ENCODE data around the gene NSD2.

Gene NSD2

GRCh38 chr4:1873776-1874175 is 2.6 kb downstream of the NSD2 start:
- Histone ChIP-seq H3K4me3 (replicated peaks; ENCODE audit: insufficient read depth, low read length) (no peak overlapping the region), H3K27me3 (ENCODE audit: insufficient read depth, poor library complexity, severe bottlenecking) (no peaks in the 10 kb centered on the region), H3K27ac (replicated peaks) (no peak overlapping the region)
- no peak for DNase-seq (ENCODE audit: low read depth in 1 of 2, low spot score in 1 of 2)
- TF ChIP-seq GABPA (IDR thresholded peaks at IDR 0.05; ENCODE audit: low read depth) (no peak), POLR2AphosphoS5 (IDR thresholded peaks at IDR 0.05; ENCODE audit: low read depth) (no peak), CTCF (IDR thresholded peaks at IDR 0.05; ENCODE audit: insufficient read depth, low read length) (no peak), SPI1 (IDR thresholded peaks at IDR 0.05; ENCODE audit: borderline replicate concordance, low read depth) (no peak)
- TF ChIP-seq, protein P1, sequence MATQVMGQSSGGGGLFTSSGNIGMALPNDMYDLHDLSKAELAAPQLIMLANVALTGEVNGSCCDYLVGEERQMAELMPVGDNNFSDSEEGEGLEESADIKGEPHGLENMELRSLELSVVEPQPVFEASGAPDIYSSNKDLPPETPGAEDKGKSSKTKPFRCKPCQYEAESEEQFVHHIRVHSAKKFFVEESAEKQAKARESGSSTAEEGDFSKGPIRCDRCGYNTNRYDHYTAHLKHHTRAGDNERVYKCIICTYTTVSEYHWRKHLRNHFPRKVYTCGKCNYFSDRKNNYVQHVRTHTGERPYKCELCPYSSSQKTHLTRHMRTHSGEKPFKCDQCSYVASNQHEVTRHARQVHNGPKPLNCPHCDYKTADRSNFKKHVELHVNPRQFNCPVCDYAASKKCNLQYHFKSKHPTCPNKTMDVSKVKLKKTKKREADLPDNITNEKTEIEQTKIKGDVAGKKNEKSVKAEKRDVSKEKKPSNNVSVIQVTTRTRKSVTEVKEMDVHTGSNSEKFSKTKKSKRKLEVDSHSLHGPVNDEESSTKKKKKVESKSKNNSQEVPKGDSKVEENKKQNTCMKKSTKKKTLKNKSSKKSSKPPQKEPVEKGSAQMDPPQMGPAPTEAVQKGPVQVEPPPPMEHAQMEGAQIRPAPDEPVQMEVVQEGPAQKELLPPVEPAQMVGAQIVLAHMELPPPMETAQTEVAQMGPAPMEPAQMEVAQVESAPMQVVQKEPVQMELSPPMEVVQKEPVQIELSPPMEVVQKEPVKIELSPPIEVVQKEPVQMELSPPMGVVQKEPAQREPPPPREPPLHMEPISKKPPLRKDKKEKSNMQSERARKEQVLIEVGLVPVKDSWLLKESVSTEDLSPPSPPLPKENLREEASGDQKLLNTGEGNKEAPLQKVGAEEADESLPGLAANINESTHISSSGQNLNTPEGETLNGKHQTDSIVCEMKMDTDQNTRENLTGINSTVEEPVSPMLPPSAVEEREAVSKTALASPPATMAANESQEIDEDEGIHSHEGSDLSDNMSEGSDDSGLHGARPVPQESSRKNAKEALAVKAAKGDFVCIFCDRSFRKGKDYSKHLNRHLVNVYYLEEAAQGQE (IDR thresholded peaks at IDR 0.05; ENCODE audit: insufficient replicate concordance, low read depth): no peak

GRCh38 chr4:1874201-1874600 is 3.0 kb downstream of the NSD2 start:
- no peak overlapping the region for H3K4me3 ChIP-seq (replicated peaks; ENCODE audit: insufficient read depth, low read length)
- H3K27me3 ChIP-seq (ENCODE audit: insufficient read depth, poor library complexity, severe bottlenecking): no peaks in the 10 kb centered on the region
- no peak for TF ChIP-seq CTCF (IDR thresholded peaks at IDR 0.05; ENCODE audit: insufficient read depth, low read length)
- TF ChIP-seq POLR2AphosphoS5 (IDR thresholded peaks at IDR 0.05; ENCODE audit: low read depth): no peak
- no peak for TF ChIP-seq GABPA (IDR thresholded peaks at IDR 0.05; ENCODE audit: low read depth)
- TF ChIP-seq SPI1 (IDR thresholded peaks at IDR 0.05; ENCODE audit: borderline replicate concordance, low read depth): no peak
- TF ChIP-seq, protein P1 (IDR thresholded peaks at IDR 0.05; ENCODE audit: insufficient replicate concordance, low read depth): no peak
- no peak overlapping the region for H3K27ac ChIP-seq (replicated peaks)
- no peak for DNase-seq (ENCODE audit: low read depth in 1 of 2, low spot score in 1 of 2)

DNA sequence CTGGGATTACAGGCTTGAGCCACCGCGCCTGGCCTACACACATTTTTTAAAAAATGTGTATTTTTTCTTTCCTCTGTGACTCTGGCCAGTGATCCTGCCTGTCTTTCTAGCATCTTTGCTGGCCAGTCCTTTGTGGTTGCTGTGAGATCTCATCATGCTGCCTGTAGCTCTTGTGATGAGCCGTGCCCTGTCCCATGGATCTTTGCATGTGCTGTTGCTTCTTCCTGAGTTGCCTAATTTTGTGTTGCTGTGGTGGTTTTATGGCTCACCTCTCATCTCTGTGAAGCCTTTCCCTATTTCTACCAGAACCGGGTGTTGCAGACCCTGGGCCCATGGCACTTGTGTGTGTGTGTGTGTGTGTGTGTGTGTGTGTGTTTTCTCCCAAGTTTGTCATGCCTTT is 8.3 kb downstream of the NSD2 start:
- DNase-seq (ENCODE audit: low read depth in 1 of 2, low spot score in 1 of 2): peak in 1 of 2 experiments; percentile 64
- TF ChIP-seq POLR2AphosphoS5 (IDR thresholded peaks at IDR 0.05; ENCODE audit: low read depth) (no peak), GABPA (IDR thresholded peaks at IDR 0.05; ENCODE audit: low read depth) (no peak), CTCF (IDR thresholded peaks at IDR 0.05; ENCODE audit: insufficient read depth, low read length) (no peak), SPI1 (IDR thresholded peaks at IDR 0.05; ENCODE audit: borderline replicate concordance, low read depth) (no peak)
- TF ChIP-seq, protein P1 (IDR thresholded peaks at IDR 0.05; ENCODE audit: insufficient replicate concordance, low read depth): no peak
- Histone ChIP-seq H3K27me3 (ENCODE audit: insufficient read depth, poor library complexity, severe bottlenecking) (no peaks in the 10 kb centered on the region), H3K27ac (replicated peaks) (no peak overlapping the region), H3K4me3 (replicated peaks; ENCODE audit: insufficient read depth, low read length) (no peak overlapping the region)
